ENCODE data around the gene DVL3. TPM values are rescaled to one million over a fixed set of nuclear protein-coding genes. Genes with fewer than 3 reads are reported as not detected.
"Not testable (repeated sequence)": the region's sequence is repeated elsewhere in the genome, so short reads cannot be mapped to it uniquely, and the experiment has no call there.

The DVL3 gene
- total RNA-seq, 2 experiments from 2014 or later = 35.0 to 36.3 TPM

GRCh38 chr3:184158404-184158803 is 3.2 kb downstream of the DVL3 start:
- Mint-ChIP-seq H3K27me3 (no peaks in the 10 kb centered on the region), H3K4me1 (peaks cover 29% of the 10 kb centered on the region), H3K36me3 (ENCODE audit: low read depth) (peaks cover 6% of the 10 kb centered on the region), H3K27ac (no peak overlapping the region), H3K9me3 (no peaks in the 10 kb centered on the region), H3K4me3 (no peak overlapping the region)
- ChIA-PET POLR2A (no interaction called here), CTCF (interaction anchor here (0.6 to 0.7 kb wide), 2 partner anchors 15 to 186 kb away, joined by 3 read pairs; no protein-coding TSS in a partner anchor)
- DNase-seq = no peak

GRCh38 chr3:184160456-184160855 is 5.3 kb downstream of the DVL3 start:
- no peak overlapping the region for H3K27ac Mint-ChIP-seq
- peaks cover 14% of the 10 kb centered on the region for H3K36me3 Mint-ChIP-seq (ENCODE audit: low read depth)
- peaks cover 29% of the 10 kb centered on the region for H3K4me1 Mint-ChIP-seq
- H3K9me3 Mint-ChIP-seq = no peaks in the 10 kb centered on the region
- H3K27me3 Mint-ChIP-seq = no peaks in the 10 kb centered on the region
- no peak overlapping the region for H3K4me3 Mint-ChIP-seq
- ChIA-PET CTCF (interaction anchor here (0.6 kb wide), 1 partner anchor 856 kb away, joined by 4 read pairs; no protein-coding TSS in a partner anchor), POLR2A (no interaction called here)
- DNase-seq = no peak

- peaks cover 24% of the 10 kb centered on the region for H3K36me3 Mint-ChIP-seq (ENCODE audit: low read depth)
- DNase-seq, H3K4me3 Mint-ChIP-seq, POLR2A ChIA-PET, H3K27me3 Mint-ChIP-seq, H3K27ac Mint-ChIP-seq, H3K9me3 Mint-ChIP-seq: not testable (repeated sequence)
- peaks cover 15% of the 10 kb centered on the region for H3K4me1 Mint-ChIP-seq
- CTCF ChIA-PET = interaction anchor here (0.6 to 1.1 kb wide), 2 partner anchors 18 to 53 kb away, joined by 3 read pairs; no protein-coding TSS in a partner anchor
Measured at GRCh38 chr3:184162571-184163070, 7.4 kb downstream of the DVL3 start.

GRCh38 chr3:184164648-184165330 is 9.6 kb downstream of the DVL3 start:
- Mint-ChIP-seq H3K4me1 (peaks cover 11% of the 10 kb centered on the region), H3K9me3 (no peaks in the 10 kb centered on the region)

GRCh38 chr3:184165543-184165942 is 10.4 kb downstream of the DVL3 start:
- Mint-ChIP-seq H3K27me3 (no peaks in the 10 kb centered on the region), H3K9me3 (no peaks in the 10 kb centered on the region), H3K36me3 (ENCODE audit: low read depth) (peaks cover 21% of the 10 kb centered on the region), H3K27ac (no peak overlapping the region), H3K4me3 (no peak overlapping the region), H3K4me1 (peaks cover 6% of the 10 kb centered on the region)
- ChIA-PET CTCF (interaction anchor here (0.8 kb wide), 1 partner anchor 9 kb away, joined by 3 read pairs; no protein-coding TSS in a partner anchor), POLR2A (no interaction called here)
- no peak for DNase-seq

More at GRCh38 chr3:184164648-184165330, 9.6 kb downstream of the DVL3 start:
- Mint-ChIP-seq H3K27me3 (no peaks in the 10 kb centered on the region), H3K4me3 (no peak overlapping the region), H3K27ac (no peak overlapping the region), H3K36me3 (ENCODE audit: low read depth) (peaks cover 23% of the 10 kb centered on the region)
- DNase-seq = no peak
- CTCF ChIA-PET = interaction anchor here (0.9 to 1.6 kb wide), 2 partner anchors 8 to 39 kb away, joined by 3 to 5 read pairs; no protein-coding TSS in a partner anchor
- POLR2A ChIA-PET = no interaction called here

GRCh38 chr3:184166671-184167070 is 11.5 kb downstream of the DVL3 start:
- H3K4me3 Mint-ChIP-seq = no peak overlapping the region
- DNase-seq = no peak
- no peak overlapping the region for H3K27ac Mint-ChIP-seq
- H3K27me3 Mint-ChIP-seq = no peaks in the 10 kb centered on the region
- H3K9me3 Mint-ChIP-seq = no peaks in the 10 kb centered on the region
- POLR2A ChIA-PET = no interaction called here
- H3K4me1 Mint-ChIP-seq = peaks cover 4% of the 10 kb centered on the region
- peaks cover 23% of the 10 kb centered on the region for H3K36me3 Mint-ChIP-seq (ENCODE audit: low read depth)
- CTCF ChIA-PET = no interaction called here

GRCh38 chr3:184167786-184168185 is 12.6 kb downstream of the DVL3 start:
- CTCF ChIA-PET = interaction anchor here (0.9 kb wide), 1 partner anchor 80 kb away, joined by 3 read pairs; no protein-coding TSS in a partner anchor
- Mint-ChIP-seq H3K4me3 (no peak overlapping the region), H3K9me3 (no peaks in the 10 kb centered on the region), H3K4me1 (peaks cover 4% of the 10 kb centered on the region), H3K27me3 (no peaks in the 10 kb centered on the region), H3K36me3 (ENCODE audit: low read depth) (peaks cover 27% of the 10 kb centered on the region), H3K27ac (peak overlapping the region; percentile 13)
- POLR2A ChIA-PET = no interaction called here
- DNase-seq = no peak

GRCh38 chr3:184168363-184169120 is 13.4 kb downstream of the DVL3 start:
- Mint-ChIP-seq H3K4me1 (peaks cover 4% of the 10 kb centered on the region), H3K9me3 (no peaks in the 10 kb centered on the region), H3K4me3 (no peak overlapping the region), H3K27me3 (no peaks in the 10 kb centered on the region), H3K36me3 (ENCODE audit: low read depth) (peaks cover 27% of the 10 kb centered on the region), H3K27ac (no peak overlapping the region)
- no peak for DNase-seq
- ChIA-PET POLR2A (no interaction called here), CTCF (interaction anchor here (0.6 to 1.3 kb wide), 3 partner anchors 43 to 81 kb away, joined by 3 to 4 read pairs (median 4); partner anchors contain the start of gene EEF1AKMT4)

- no peak overlapping the region for H3K4me3 Mint-ChIP-seq
- ChIA-PET CTCF (interaction anchor here (0.5 to 1.2 kb wide), 3 partner anchors 11 to 150 kb away, joined by 3 to 5 read pairs (median 4); no protein-coding TSS in a partner anchor), POLR2A (no interaction called here)
- peaks cover 12% of the 10 kb centered on the region for H3K4me1 Mint-ChIP-seq
- peaks cover 21% of the 10 kb centered on the region for H3K36me3 Mint-ChIP-seq (ENCODE audit: low read depth)
- no peaks in the 10 kb centered on the region for H3K27me3 Mint-ChIP-seq
- no peak for DNase-seq
- H3K9me3 Mint-ChIP-seq = no peaks in the 10 kb centered on the region
- H3K27ac Mint-ChIP-seq = no peak overlapping the region
Measured at GRCh38 chr3:184169896-184170875, 15.0 kb downstream of the DVL3 start.

GRCh38 chr3:184171562-184171961 is 16.4 kb downstream of the DVL3 start:
- CTCF ChIA-PET = interaction anchor here (0.7 to 1.2 kb wide), 2 partner anchors 13 to 25 kb away, joined by 3 to 4 read pairs; no protein-coding TSS in a partner anchor
- H3K27ac Mint-ChIP-seq = peak overlapping the region; percentile 54
- no peaks in the 10 kb centered on the region for H3K27me3 Mint-ChIP-seq

GRCh38 chr3:184172681-184173373 is 17.6 kb downstream of the DVL3 start:
- Mint-ChIP-seq H3K36me3 (ENCODE audit: low read depth) (peaks cover 13% of the 10 kb centered on the region), H3K4me1 (peaks cover 34% of the 10 kb centered on the region), H3K9me3 (no peaks in the 10 kb centered on the region), H3K27me3 (no peaks in the 10 kb centered on the region), H3K27ac (no peak overlapping the region), H3K4me3 (no peak overlapping the region)
- POLR2A ChIA-PET = no interaction called here
- no peak for DNase-seq
- CTCF ChIA-PET = interaction anchor here (0.6 to 3.6 kb wide), 4 partner anchors 9 to 21 kb away, joined by 3 to 22 read pairs (median 4); partner anchors contain the start of gene ABCF3

More at GRCh38 chr3:184171562-184171961, 16.4 kb downstream of the DVL3 start:
- H3K4me3 Mint-ChIP-seq = no peak overlapping the region
- no peak for DNase-seq
- no peaks in the 10 kb centered on the region for H3K9me3 Mint-ChIP-seq
- peaks cover 25% of the 10 kb centered on the region for H3K4me1 Mint-ChIP-seq
- H3K36me3 Mint-ChIP-seq (ENCODE audit: low read depth) = peaks cover 15% of the 10 kb centered on the region
- POLR2A ChIA-PET = no interaction called here
